ENCODE data around the gene FASLG. TPM values are rescaled to one million over a fixed set of nuclear protein-coding genes. Genes with fewer than 3 reads are reported as not detected.

Gene FASLG
- total RNA-seq, 1 experiment from 2014 or later, result not detected

DNA sequence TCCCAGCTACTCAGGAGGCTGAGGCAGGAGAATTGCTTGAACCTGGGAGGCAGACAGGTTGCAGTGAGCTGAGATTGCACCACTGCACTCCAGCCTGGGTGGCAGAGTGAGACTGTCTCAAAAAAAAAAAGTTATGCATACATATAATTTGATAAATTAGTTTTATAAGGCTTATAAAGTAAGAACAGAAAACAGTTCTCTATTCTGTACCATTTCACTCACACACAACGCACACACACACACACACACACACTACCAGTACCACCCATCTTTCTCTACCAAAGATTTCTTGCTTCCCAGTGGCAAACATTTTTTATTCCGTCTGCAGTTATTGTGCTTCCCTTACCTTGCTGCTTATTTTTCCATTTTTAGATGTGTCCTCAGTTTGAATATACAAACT is 46.4 kb upstream of the FASLG start:
- no peaks in the 10 kb centered on the region for H3K27me3 ChIP-seq (ENCODE audit: control insufficient read depth, insufficient read depth, low read length)
- intact Hi-C loops (cut with micrococcal nuclease; ENCODE audit: unreplicated experiment) (no loop called here), in situ Hi-C loops (cut with HindIII; ENCODE audit: low pct_unique_long_range_greater_than_20kb, low sequenced_read_pairs) (no loop called here)
- no peak overlapping the region for H3K27ac ChIP-seq (ENCODE audit: low read length)
- ATAC-seq (no peak), DNase-seq (ENCODE audit: low read depth, low spot score) (no peak)
- TF ChIP-seq SIN3A (IDR thresholded peaks at IDR 0.05; ENCODE audit: borderline replicate concordance, insufficient read depth, low read depth, low read length), result no peak
- TF ChIP-seq, protein P1, sequence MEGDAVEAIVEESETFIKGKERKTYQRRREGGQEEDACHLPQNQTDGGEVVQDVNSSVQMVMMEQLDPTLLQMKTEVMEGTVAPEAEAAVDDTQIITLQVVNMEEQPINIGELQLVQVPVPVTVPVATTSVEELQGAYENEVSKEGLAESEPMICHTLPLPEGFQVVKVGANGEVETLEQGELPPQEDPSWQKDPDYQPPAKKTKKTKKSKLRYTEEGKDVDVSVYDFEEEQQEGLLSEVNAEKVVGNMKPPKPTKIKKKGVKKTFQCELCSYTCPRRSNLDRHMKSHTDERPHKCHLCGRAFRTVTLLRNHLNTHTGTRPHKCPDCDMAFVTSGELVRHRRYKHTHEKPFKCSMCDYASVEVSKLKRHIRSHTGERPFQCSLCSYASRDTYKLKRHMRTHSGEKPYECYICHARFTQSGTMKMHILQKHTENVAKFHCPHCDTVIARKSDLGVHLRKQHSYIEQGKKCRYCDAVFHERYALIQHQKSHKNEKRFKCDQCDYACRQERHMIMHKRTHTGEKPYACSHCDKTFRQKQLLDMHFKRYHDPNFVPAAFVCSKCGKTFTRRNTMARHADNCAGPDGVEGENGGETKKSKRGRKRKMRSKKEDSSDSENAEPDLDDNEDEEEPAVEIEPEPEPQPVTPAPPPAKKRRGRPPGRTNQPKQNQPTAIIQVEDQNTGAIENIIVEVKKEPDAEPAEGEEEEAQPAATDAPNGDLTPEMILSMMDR (IDR thresholded peaks at IDR 0.05), result no peak
- no peak for TF ChIP-seq TCF7L2 (IDR thresholded peaks at IDR 0.05; ENCODE audit: low read depth, low read length)
- no peak for TF ChIP-seq POLR2AphosphoS5 (IDR thresholded peaks at IDR 0.05; ENCODE audit: low read depth, low read length)
- TF ChIP-seq REST (IDR thresholded peaks at IDR 0.05; ENCODE audit: insufficient read depth in 1 of 2, low read depth in 2 of 2, low read length in 1 of 2), result no peak
- BruUV-seq (replicated peaks), result no TSS peak
- H3K4me1 ChIP-seq (ENCODE audit: control insufficient read depth, insufficient read depth, low read length), result no peaks in the 10 kb centered on the region
- ChIA-PET POLR2A (no interaction called here), CTCF (no interaction called here)
- peaks cover 7% of the 10 kb centered on the region; the same call in 1 of the 2 replicates for H3K9me3 ChIP-seq (ENCODE audit: control insufficient read depth, insufficient read depth, low read depth, low read length)
- peaks cover 10% of the 10 kb centered on the region for H3K36me3 ChIP-seq (ENCODE audit: control insufficient read depth, insufficient read depth, low read length)
- no peak overlapping the region for H3K4me3 ChIP-seq (ENCODE audit: low read depth in 2 of 2, low read length in 2 of 2)

- ChIA-PET CTCF (no interaction called here), POLR2A (no interaction called here)
- no peak overlapping the region for H3K27ac ChIP-seq (ENCODE audit: low read length)
- peaks cover 7% of the 10 kb centered on the region; the same call in 1 of the 2 replicates for H3K9me3 ChIP-seq (ENCODE audit: control insufficient read depth, insufficient read depth, low read depth, low read length)
- TF ChIP-seq TCF7L2 (IDR thresholded peaks at IDR 0.05; ENCODE audit: low read depth, low read length) (no peak), SIN3A (IDR thresholded peaks at IDR 0.05; ENCODE audit: borderline replicate concordance, insufficient read depth, low read depth, low read length) (no peak), POLR2AphosphoS5 (IDR thresholded peaks at IDR 0.05; ENCODE audit: low read depth, low read length) (no peak), REST (IDR thresholded peaks at IDR 0.05; ENCODE audit: insufficient read depth in 1 of 2, low read depth in 2 of 2, low read length in 1 of 2) (no peak)
- TF ChIP-seq, protein P1 (IDR thresholded peaks at IDR 0.05), result no peak
- no peaks in the 10 kb centered on the region for H3K4me1 ChIP-seq (ENCODE audit: control insufficient read depth, insufficient read depth, low read length)
- no TSS peak for BruUV-seq (replicated peaks)
- no peak overlapping the region for H3K4me3 ChIP-seq (ENCODE audit: low read depth in 2 of 2, low read length in 2 of 2)
- intact Hi-C loops (cut with micrococcal nuclease; ENCODE audit: unreplicated experiment) (no loop called here), in situ Hi-C loops (cut with HindIII; ENCODE audit: low pct_unique_long_range_greater_than_20kb, low sequenced_read_pairs) (no loop called here)
- DNase-seq (ENCODE audit: low read depth, low spot score), result no peak
- ATAC-seq, result no peak
- peaks cover 10% of the 10 kb centered on the region for H3K36me3 ChIP-seq (ENCODE audit: control insufficient read depth, insufficient read depth, low read length)
- H3K27me3 ChIP-seq (ENCODE audit: control insufficient read depth, insufficient read depth, low read length), result no peaks in the 10 kb centered on the region
Measured at GRCh38 chr1:172613294-172613693, 45.6 kb upstream of the FASLG start.
